ENCODE results near the gene DFFB.

Gene DFFB

DNA sequence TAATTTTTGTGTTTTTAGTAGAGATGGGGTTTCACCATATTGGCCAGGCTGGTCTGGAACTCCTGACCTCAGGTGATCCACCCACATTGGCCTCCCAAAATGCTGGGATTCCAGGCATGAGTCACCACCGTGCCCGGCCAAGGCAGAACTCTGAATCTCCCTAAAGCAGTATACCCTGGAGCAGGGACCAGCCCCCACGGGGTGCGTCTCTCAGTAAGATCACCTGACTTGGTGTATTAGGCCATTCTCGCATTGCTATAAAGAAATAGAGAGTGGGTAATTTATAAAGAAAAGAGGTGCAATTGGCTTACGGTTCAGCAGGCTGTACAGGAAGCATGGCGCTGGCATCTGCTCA is 14.2 kb downstream of the DFFB start:
- no peak for DNase-seq (ENCODE audit: low spot score)

DNA sequence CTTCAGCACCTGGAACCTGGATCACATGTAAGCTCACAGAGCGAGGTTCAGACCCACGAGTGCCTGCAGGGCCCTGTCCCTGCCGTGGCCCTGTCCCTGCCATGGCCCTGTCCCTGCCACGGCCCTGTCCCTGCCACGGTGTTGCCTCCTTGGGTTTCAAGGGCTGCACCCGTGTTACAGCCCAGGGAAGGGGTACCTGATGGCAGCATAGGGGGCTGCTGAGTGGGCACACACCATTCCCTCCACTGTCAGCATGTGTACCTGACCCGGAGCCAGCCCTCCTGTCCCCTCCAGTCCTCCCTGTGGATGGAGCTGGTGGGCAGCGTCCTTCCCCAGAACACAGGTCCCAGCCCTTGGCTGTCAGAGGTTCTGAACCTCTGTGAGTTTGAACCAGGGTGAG is 15.3 kb downstream of the DFFB start:
- no peak for DNase-seq (ENCODE audit: low spot score)

DNA sequence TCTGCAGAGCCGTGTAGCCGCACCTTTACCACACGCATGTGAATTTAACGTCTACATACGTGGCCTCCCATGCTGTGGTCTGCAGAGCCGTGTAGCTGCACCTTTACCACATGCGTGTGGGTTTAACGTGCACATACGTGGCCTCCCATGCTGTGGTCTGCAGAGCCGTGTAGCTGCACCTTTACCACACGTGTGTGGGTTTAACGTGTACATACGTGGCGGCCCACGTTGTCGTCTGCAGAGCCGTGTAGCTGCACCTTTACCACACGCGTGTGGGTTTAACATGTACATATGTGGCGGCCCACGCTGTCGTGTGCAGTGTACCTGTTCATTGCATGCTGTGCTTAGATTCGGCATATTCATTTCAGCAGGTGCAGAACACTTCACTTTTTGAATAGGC is 17.5 kb downstream of the DFFB start:
- DNase-seq (ENCODE audit: low spot score), result no peak

DNA sequence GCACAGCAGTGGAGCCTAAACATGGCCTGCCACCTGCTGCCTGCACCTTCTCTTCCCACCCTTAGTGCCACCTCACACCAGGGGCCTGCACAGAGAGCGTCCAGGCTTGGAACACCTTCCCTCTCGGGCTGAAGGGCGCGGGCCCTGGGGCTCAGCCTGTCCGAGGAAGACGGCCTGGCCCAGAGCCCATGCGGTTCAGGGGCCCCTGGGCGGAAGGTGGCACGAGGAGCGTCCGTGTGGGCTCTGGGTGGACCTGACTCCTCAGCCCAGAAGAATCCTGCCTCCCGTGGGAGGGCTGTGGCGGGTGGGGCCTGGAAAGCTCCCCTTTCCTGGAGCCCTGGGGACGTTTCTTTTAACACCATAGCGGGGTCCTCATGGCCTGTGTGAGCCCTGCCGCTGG is 19.4 kb downstream of the DFFB start:
- no peak for DNase-seq (ENCODE audit: low spot score)

DNA sequence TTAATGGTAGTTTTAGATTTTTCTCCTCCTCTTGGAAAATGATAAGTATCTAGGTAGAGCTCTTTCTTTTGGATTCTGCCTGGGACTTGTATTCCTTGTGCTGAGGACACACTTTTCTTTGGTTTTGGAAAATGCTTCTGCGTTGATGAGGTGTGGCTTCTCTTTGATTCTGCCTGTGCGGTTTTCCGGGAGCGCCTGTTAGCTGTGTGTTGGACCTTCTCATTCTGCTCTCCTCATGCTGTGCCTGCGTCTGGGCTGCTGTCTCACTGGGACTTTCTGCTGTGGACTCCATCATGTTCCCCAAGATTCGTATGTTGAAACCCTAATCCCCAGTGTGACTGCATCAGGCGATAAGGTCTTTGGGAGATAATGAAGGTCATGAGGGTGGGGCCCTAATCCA is 21.8 kb downstream of the DFFB start:
- no peak for DNase-seq (ENCODE audit: low spot score)

DNA sequence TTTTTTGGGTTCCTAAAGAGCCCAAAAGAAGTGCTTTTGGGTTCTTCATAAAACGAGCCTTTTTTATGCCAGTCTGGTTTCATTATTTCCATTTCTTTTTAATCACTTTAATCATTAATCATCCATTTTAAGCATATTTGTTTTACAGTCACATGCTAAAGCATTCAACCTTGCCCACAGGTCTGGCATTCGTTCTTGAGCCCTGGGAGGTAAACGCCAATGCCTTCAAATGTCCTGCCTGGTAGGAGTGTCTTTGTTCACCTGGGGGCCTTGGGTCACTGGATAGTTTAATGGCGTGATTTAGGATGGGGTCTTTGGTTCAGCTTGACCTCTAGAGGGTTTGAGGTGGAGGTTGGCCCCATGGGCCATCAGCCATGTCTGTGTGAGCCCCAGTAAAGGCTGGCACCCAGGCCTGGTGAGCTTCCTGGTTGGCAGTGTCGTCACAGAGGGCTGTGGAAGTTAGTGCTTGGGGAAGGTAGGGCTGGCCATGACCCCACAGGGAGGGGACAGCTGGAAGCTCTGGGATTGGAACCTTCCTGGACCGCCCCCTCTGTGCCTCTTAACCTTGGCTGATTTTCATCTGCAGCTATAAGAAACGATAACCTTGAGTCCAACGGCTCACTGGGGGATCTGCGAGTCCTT is 22.6 kb downstream of the DFFB start:
- DNase-seq (ENCODE audit: low spot score), result no peak

DNA sequence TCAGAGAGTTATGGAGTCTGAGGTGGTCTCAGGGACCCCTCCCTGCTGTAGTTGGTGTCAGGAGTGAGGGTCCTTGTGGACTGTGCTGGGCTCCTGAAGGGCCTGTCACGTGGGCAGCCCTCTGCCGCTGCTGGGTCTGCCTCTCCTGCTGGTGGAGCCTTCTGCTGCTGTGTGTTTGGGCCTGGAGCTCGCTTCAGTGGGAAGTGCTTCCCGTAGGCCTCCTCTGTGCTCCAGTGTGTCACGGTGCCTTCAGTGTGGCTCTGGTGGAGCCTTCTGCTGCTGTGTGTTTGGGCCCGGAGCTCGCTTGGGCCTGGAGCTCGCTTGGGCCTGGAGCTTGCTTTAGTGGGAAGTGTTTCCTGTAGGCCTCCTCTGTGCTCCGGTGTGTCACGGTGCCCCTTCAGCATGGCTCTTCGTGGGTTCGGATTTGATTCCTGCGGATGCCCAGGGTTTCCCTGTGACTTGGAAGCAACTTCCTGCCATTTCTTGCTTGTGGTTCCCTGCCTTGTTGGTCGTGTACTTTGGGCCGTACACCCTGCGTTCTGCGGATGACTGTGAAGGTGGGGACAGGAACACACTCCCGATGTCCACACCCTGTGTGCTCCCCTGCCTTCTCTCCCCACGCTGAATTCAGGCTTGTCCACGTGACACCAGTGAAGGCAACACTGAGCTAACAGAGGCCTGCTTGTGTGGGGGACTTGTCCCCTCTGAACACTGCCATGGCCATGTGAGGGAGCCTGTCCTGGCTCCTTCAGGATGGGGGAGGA is 23.3 kb downstream of the DFFB start:
- no peak for DNase-seq (ENCODE audit: low spot score)

DNA sequence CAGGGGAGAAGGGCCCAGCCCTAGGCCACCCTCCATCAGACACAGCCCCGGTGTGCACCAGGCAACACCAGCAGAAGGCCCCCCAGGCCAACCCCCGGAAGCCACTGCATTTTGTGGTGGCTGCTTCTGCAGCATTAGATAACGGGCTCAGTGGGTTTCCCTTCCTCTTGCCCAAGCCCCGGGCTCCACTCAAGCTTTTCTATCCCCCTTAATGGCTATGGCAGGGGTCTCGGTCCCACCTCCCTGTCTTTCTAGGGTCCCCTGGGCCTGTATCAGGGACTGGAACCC is 23.9 kb downstream of the DFFB start:
- DNase-seq (ENCODE audit: low spot score), result no peak

DNA sequence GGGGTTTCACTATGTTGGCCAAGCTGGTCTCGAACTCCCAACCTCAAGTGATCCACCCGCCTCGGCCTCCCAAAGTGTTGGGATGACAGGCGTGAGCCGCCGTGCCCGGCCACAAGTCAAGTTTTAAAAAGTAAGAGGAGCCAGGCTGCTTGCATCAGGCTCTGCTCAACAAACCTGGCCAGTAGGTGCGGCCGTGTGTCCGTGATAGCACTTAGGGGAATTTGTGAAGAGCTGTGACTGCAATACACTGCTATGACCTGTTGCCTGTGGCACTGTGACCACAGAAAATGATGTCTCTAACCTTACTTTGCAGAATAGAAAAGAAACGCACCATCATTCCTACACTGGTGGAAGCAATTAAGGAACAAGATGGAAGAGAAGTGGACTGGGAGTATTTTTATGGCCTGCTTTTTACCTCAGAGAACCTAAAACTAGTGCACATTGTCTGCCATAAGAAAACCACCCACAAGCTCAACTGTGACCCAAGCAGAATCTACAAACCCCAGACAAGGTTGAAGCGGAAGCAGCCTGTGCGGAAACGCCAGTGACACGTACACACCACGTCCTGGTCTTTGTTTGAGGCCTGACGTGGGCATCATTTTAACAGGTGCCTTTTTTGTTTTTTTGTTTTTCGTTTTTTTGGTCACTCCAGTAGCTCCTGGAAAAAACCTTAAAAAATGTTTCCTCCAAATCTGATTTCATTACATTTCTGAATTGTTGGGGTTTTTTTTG is 26.1 kb downstream of the DFFB start:
- no peak for DNase-seq (ENCODE audit: low spot score)

DNA sequence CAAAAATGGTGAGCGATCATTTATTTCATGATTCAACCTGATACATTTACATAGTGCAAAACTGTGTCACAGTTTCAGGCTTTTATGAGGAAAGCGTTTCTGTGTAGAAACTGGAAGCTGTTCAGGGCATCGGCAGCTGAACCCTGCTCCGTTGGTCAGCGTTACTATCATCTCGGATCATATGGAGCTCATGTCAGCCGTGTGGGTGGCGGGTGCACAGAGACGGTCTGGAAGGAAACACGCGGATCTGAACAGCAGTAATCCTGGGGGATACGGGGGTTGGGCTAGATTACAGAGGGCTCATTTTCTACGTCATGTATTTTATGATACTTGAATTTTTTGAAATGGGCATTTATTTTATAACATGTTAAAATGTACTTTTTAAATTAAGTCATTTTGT is 27.7 kb downstream of the DFFB start:
- no peak for DNase-seq (ENCODE audit: low spot score)

DNA sequence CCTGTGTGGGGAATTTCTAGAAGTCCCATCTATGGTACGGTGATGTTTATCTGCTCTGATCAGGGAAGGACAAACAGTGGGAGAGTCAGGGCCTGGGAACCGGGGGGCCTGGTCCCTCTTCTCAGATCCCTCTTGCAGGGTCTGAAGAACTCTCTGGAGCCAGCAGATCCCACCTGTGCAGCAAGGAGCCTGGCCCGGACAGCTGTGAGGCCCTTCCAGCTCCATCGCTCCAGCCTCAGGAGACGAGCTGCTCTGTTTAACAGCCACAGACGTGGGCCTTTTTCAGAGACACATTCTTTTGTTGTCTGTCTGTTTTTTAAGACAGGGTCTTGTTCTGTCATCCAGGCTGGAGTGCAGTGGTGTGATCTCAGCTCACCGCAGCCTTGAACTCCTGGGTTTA is 28.3 kb downstream of the DFFB start:
- DNase-seq (ENCODE audit: low spot score), result no peak

DNA sequence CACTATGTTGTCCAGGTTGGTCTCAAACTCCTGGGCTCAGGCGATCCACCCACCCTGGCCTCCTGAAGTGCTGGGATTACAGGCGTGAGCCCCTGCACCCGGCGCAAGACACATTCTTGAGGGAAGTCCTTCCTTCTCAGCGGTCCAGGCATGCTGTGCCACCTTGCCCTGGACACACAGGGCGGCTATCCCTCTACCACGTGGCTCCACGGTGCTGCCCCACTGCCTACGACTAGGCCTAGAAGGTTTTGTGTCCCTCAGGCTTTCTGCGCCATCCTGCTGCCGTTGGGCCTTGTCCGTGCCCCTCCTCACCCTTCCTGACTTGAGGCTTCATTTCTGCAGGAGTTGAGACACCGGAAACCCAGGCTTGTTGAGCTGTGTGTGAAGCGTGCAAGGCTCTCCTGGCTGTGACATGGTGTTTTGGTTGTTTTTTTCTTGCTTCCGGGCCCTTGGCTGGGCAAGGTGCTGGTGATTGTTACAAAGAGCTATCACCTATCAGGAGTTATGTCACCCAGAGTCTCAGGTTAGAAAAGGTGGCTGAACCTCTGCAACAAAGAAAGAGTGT is 28.9 kb downstream of the DFFB start:
- no peak for DNase-seq (ENCODE audit: low spot score)

DNA sequence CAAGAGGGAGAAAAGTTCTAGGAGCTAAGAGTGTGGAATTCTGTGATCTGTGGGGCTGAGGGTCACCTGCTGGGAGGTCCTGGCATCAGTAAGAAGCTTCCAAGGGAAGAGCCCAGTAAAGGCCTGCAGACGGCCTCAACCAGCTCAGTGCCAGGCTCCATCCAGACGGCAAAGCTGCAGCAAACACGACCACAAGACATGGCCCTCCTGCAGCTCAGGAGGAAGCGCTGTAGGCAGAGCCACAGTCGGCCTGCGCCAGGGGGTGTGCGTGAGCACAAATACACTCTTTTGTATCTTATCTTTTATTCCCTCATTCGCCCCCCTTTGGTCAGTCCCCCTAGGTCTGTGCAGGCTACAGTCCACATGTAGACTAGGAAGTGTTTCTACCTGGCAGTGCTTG is 29.4 kb downstream of the DFFB start:
- no peak for DNase-seq (ENCODE audit: low spot score)

DNA sequence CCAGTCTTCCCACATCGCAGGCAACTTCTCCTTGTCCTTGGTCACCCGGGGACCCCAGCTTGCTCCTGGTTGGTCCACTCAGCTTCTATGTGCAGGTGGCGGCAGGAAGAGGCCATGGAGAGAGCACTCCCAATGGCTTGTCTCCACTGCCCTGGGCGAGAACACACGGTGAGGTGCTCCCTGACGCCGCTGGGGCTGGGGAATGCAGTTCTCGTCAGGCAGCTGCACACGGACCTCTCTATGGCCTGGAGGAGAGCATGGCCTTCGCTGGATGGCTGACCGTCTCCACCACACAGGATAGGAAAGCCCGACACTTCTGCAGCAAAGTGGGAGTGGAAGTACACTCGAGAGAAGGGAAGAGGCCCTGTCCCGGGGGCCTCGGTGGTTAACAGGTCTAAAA is 31.0 kb downstream of the DFFB start:
- DNase-seq (ENCODE audit: low spot score), result no peak

DNA sequence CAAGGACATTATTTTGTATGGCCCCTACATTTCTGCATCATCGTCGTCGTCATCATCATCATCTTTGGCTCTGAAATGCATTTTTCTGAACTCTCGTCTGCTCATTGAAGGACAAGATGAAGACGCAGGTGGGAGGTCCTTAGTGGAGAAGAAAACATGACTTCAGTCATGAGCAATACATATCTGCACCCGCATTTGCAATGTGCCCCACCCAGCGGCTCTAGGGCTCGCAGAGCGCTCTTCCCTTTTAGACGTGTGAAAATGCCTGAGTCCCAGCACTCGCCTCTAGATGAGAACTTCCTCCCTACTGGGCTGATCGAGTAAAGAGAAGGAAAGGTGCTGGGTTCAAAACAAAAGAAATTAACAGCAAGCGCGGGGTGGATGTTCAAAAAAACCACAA is 32.7 kb downstream of the DFFB start:
- DNase-seq (ENCODE audit: low spot score), result no peak

DNA sequence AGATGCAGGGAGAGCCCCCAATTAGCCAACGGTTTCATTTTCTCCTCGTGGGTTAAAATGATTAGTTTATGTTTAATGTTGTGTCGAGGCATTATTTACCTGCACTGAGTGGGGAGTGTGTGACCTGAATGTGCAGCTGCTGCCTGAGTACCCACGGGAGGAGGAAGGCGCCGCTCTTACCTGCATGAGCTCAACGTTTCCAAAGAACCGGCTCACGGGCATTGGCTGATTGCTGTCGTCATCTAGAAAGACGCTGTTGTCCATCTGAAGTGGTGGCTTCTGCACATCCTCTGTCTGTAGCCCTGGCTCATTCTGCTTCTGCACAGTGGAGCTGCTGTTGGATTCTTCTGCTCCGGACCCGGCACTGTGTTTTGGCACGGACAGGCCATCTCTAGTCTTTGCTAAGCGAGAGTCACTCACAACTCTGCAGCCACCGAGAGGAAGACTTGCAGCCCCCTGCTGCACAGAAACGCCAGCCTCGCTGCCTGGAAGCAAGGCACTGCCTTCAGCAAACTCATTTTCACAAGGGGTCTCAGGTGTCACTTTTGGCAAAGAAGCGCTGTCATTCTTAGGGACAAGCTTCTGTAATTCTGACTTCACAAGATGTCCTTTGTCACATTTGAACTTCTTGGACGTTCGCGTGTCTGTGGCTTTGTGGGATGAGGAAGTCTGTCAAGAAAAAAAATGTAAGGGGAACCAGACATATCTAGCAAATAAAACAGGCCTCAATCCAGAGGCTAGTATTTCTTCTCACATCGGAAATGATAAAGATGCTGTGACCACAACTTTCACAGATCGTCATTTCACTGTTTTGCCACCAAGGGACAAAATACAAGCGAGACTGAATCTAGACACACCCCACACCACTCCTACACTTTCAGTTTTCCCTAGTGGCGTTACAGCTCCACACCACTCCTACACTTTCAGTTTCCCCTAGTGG is 33.4 kb downstream of the DFFB start:
- no peak for DNase-seq (ENCODE audit: low spot score)

DNA sequence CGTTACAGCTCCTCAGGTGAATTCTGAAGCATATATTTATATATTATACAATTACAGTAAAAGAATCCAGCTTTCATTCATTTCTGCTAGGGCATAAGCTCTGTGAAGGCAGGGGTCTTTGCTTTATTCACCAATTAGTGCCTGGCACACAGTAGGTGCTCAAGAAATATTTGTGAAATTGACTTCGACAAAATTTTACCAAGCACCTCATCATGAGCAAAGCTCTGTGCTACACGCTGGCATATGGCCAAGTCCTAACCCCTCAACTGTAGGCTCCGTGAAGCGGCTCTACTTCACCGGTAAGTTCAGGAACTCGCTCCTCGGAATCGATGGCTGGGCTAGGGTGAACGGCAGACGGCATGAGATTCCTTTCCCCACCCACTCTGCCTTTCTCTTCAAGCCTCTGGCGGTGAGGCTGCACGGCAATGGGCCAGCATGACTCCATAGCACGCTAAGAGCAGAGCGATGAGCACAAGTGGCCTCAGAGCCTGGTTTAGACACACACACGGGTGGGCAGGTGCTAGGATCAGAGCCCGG is 34.1 kb downstream of the DFFB start:
- no peak for DNase-seq (ENCODE audit: low spot score)

DNA sequence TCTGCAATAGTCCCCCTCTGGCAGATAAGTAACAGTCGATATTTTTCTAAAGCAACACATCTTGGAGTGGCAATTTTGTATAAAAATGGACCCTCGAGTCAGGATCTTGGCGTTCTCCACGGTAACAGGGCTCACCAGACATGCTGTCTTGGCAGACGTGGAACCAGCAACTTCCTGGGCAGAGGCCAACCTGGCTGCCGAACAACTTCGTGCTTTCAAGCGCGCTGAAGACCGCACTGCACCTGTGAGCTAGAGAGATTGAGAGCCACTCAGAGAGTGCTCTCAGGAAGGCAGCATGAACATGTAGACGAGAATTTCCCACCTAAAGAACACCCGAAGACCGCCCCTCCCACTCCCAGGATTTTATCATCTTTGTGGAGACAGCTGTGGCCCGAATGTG is 35.5 kb downstream of the DFFB start:
- no peak for DNase-seq (ENCODE audit: low spot score)

DNA sequence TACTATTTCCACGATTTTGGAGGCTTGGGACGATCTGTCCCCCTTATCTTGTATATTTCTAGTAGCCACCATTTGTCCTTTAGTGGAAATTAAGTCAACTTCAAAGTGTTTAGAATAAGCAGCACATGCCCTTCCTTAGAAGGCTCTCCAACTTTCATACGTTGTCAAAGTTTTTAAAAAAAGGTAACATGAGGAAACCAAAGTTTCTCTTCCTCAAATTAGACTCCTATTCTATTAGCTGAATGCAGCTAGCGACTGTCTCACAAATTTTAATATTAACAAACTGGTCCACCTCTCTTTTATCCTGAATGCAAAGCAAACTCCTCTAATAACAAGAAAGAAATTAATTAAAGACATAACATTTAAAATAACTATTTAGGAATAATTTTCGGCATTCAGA is 35.9 kb downstream of the DFFB start:
- DNase-seq (ENCODE audit: low spot score), result no peak

DNA sequence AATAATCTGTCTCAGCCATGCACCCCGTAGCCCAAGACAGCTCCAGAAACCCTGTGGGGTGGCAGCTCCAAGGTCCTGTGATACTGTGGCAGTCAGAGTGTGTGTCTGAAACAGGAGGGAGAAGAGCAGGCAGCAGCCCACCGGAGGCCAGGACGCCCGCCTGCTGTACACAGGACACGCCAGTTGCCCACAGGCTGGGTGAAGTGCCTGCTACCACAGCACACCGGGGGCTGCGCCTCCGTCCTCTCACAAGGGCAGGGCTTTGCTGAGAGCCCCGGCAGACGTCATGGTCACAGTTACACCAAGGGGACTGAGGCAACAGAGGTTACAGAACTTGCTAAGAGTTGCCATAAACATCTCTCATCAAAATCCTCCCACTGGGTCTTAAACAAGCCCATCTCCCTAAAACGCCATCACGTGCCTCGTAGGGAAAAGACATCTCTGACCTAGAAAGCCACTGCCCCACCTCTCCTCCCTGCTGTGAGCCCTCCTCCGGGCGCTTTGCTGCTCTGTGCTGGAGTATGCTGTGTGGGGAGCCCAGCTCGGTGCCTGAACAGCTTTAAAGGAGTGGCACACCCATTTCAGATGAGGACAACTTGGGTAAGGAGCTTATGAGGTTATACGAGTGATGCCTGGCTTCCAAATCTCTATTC is 37.5 kb downstream of the DFFB start:
- DNase-seq (ENCODE audit: low spot score), result no peak
